ENCODE results near the gene SCFD2.
"Not testable (repeated sequence)": the region's sequence is repeated elsewhere in the genome, so short reads cannot be mapped to it uniquely, and the experiment has no call there.

Gene SCFD2

DNA sequence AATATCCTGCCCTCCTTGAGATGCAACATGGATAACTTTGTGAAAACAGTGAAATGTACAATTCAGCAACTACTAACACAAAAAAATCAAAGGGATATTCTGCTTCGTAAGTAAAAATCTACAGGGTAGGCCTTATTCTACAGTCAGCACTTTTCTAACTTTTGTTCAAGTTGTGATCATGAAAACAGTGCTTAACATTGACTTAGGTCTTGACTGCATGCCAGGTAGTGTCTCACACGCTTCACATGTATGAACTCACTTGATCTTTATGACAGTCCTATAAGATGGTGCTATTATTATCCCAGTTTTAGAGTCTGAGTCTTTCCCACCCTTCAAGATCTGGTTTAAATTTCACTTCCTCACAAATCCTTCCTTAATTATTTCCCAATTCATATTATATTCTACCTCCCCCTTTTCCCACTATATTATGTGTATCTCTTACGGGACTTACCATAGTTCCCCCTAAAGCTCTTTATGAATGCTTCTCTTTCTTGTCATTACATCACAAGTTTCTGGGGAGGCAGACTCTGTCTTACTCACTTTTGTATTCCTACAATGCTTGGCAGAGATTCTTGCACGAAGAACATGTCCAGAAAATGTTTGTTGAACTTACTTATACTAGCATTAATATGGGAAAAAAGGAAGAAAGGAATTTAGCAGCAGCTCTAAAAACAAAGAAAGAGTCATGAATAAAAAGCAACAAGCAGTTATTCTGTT lies 179.8 kb downstream of the SCFD2 start:
- ATAC-seq, result no peak

DNA sequence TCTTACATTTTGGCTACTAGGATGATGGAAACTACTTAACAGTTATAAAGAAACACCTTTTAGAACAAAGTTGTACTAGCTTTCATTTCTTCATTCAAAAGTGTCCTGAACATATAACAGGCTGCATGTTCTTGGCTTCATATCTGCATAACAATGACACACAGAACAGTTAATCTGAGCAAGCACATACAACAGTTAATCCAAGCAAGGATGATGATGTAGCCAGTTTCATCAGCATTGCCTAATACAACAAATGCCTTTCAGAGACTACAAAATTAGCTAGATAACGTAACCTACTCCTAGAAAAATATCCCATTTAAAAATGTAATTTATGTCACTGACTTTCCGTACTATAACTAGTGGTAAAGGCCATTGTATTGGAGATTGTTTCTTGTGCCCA lies 182.1 kb downstream of the SCFD2 start:
- no peak for ATAC-seq

DNA sequence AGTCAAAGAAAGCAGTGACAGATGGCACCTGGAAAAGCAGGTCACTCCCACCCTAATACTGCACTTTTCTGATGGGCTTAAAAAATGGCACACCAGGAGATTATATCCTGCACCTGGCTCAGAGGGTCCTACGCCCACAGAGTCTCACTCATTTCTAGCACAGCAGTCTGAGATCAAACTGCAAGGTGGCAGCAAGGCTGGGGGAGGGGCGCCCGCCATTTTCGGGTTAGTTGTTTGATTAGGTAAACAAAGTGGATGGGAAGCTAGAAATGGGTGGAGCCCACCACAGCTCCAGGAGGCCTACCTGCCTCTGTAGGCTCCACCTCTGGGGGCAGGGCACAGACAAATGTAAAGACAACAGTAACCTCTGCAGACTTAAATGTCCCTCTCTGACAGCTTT lies 188.1 kb downstream of the SCFD2 start:
- not testable (repeated sequence) for ATAC-seq

DNA sequence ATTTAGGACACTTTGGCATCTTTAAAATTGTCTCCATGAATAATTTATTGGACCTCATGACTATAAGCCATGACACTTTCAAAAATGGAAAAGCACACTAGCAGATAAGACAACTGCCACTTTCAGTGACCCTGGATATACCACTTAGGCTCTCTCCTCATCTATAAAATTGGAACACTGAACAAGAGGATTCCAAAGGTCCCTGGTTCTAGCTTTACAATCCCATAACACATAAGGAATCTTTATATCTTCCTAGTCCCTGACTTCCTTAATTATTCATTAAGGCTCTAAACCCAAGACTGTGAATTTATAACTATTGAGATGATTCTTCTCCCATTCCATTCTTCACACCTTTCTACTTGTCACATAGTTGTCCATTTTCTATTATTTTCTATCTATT lies 190.2 kb downstream of the SCFD2 start:
- no peak for ATAC-seq

DNA sequence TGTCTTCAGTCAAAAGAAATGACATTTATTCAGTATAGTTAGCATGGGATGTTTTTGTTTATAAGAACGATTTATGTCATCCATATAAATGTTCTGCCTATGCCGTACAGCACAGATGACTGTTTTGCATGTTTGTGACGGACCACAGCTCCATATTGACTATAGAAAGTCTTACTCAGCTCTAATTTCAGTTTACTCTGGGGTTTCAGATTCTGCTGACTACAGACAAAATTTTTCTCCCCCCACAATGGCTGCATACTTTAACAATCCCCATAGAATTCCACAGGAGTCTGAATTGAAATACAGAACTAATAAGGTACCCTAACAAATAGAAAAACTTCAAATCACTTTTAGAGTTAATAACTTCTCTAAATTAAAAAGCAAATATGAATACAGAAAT lies 191.0 kb downstream of the SCFD2 start:
- ATAC-seq, result no peak

DNA sequence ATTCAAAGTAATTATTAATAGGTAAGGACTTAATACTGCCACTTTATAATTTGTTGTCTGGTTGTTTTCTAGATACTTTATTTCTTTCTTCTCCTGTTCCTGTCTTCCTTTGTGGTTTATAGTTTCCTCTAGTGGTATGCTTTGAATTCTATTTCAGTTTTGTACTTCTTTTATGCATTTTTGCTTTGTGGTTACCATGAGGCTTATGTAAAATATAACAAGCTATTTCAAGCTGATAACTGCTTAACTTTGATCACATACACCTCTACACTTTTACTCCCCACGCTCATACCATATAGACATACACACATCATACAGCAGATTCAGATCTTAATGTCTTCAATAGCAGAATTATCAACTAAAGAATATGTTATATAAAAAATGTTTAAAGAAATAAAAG lies 192.3 kb downstream of the SCFD2 start:
- no peak for ATAC-seq

DNA sequence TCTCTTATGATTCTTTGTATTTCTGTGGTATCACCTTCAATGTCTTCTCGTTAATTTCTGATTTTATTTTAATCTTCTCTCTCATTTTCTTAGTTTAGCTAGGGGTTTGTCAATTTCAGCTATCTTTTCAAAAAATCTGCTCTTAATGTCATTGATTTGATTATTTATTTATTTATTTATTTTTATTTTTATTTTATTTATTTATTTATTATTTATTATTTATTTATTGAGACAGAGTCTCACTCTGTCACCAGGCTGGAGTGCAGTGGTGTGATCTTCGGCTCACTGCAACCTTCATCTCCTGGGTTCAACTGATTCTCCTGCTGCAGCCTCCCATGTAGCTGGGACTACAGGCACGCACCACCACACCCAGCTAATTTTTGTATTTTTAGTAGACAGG lies 194.1 kb downstream of the SCFD2 start:
- no peak for ATAC-seq

DNA sequence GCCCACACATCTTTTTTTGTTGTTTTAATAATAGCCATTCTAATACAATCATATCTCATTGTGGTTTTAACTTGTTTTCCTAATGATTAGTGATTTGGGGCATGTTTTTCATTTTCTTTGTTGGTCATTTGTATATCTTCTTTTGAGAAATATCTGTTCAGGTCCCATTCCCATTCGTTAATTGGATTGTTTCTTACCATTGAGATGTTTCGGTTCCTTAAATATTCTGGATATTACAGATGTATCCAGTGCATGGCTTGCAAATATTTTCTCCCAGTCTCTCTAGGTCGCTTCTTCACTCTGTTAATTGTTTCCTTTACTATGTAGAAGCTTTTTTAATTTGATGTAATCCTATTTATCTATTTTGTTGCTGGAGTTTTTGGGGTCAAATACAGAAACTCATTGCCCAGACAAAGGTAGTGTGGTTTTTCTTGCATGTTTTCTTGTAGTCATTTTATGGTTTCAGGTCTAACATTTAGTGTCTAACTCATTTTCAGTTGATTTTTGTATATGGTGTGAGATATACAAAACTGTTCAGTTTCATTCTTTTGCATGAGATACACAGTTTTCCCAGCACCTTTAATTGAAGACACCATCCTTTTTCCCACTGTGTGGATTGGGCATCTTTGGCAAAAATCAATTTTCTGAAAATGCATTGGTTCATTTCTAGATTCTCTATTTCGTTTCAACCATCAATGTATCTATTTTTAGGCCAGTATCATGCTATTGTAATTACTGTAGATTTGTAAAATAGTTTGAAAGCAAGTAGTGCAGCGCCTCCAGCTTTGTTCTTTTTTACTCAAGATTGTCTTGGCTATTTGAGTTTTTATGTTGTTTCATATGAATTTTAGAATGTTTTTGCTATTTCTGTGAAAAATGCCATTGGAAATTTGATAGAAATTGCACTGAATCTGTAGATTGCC lies 195.9 kb downstream of the SCFD2 start:
- ATAC-seq, result no peak

DNA sequence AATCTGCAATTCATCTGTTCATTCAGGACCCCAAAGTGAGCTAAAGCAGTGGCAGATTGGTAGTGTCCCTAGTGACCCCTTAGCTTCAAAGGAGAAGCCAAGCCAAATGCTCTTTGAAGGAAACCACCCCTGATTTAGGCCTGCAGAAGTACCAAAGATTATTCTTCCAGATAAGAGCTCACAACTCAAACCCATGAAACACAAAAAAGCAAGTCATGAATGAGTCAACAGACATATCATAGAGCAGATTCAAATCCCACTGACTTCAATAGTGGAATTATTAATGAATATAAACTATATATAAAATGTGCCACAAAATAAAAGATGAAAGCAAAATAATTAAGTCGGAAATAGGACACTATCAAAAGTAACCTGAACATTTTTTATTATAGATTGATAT lies 197.6 kb downstream of the SCFD2 start:
- ATAC-seq, result no peak

DNA sequence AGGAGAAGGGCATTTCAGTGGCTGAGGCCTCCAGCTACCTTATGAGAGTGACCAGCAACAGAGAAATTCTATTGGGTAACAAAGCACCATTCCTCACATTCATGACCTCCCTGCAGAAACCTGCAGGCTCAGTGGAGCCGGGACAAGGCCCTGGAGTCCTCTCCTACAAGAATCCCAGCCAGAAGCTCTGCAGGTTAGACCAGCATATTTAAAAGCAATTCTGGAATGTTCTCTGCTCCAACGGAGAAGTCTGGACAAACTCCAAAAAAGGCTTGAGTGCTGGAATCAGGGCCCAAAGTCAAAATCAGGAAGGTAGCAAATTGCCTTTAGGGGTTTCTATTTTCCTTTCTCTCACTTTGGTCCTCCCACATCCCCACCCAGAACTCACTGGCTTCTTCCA lies 202.9 kb downstream of the SCFD2 start:
- ATAC-seq, result no peak

DNA sequence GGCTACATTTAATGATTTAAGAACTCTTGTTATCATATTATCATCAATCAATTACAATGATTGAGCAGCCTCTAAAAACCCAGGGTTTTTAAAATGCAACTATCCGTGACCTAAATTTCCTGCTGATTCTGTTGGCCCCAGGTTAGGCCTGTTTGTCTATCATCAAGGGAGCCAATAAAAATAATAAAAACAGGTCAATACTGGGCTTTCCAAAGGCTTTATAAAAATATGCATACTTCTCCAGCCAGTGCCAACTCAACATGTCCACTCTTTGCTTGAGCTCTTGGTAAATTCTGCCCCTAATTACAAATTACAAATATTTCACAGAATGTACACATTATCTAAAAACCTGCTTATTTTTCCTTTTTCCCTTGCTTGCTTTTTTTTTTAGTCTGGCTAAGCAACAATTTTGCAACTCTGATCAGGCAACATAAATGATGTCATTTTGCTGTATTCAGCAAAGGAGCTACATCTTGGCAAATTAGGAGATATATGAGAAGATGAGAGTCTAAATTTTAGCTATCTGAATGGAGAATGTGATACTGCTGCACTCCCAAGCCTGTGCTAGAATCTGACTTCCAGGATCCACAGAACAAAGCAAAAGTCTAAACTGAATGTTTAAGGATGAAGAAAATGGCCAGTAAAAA lies 204.0 kb downstream of the SCFD2 start:
- no peak for ATAC-seq

DNA sequence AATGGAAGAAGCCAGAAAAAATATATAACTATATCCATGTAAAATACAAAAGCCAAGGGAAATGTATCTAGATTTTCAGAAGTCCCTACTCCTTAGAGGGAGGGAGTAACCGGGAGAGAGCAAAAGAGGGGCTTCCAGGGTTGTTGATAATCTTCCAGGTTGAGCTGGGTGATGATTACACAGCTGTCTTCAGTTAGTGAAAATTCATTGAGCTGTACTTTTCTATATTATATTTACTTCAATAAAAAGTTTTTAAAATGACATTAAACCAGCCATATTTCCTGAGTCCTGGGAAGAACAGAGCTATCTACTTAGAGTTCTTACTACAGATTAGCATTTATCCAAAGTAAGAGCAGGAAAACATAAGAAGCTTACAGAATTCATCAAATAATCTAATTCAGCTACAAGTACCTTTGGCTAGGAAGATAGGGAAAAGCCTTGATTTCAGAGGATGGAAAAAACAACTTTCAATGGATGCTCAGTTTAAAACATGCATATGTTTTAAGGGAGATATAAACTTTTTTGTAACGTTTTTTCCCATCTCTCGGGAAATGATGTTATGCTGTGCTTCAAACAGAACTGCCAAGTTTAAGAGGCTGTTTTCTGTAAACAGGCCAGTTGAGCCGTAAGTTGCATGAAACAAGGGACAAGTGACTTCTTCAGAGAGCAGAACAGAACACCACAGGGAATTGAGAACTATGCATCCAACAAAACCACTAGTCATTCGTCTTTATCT lies 204.6 kb downstream of the SCFD2 start:
- ATAC-seq, result no peak

DNA sequence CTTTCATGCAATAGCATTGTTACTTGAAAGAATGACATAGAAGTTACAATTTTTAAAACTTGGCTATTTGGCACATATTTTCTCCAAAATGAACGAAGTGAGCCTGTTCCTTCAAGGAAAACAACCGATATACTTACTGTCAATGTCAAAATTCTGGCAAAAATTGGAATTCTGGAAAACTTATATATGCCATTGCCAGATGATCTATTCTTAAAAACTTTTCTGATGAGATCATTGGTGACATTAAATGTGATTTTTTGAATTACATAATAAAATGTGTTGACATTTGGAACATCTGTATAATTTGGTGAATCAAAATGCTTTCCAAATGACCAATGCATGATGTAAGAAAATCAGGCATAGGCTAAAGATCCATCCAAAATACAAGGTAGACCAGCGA lies 209.0 kb downstream of the SCFD2 start:
- no peak for ATAC-seq

DNA sequence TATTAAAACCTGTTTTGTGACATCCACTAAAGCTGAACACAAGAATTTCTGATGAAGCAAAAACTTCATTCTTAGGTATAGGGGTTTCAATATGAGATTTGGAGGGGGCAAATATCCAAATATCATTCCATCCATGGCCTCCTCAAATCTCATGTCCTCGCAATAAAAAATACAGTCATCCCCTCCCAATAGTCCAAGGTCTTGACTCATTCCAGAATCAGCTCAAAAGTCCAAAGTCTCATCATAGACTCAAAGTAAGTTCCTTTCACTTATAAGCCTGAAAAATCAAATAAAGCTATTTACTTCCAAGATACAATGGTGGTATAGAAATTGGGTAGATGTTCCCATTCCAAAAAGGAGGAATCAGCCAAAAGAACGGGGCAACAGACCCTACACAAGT lies 213.4 kb downstream of the SCFD2 start:
- ATAC-seq, result no peak

DNA sequence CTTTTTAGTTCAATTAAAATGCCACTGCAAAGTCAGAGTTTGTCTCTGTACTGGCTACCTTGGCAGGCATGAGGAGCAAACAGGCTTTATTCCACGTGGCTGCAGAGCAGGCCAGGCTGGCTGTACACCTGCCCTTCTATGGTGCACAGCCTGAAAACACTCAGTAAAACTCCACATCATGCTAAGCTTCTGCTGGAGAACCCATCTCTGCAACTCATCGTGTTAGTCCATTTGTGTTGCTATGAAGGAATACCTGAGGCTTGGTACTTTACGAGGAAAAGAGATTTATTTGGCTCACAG lies 214.4 kb downstream of the SCFD2 start:
- ATAC-seq, result no peak

DNA sequence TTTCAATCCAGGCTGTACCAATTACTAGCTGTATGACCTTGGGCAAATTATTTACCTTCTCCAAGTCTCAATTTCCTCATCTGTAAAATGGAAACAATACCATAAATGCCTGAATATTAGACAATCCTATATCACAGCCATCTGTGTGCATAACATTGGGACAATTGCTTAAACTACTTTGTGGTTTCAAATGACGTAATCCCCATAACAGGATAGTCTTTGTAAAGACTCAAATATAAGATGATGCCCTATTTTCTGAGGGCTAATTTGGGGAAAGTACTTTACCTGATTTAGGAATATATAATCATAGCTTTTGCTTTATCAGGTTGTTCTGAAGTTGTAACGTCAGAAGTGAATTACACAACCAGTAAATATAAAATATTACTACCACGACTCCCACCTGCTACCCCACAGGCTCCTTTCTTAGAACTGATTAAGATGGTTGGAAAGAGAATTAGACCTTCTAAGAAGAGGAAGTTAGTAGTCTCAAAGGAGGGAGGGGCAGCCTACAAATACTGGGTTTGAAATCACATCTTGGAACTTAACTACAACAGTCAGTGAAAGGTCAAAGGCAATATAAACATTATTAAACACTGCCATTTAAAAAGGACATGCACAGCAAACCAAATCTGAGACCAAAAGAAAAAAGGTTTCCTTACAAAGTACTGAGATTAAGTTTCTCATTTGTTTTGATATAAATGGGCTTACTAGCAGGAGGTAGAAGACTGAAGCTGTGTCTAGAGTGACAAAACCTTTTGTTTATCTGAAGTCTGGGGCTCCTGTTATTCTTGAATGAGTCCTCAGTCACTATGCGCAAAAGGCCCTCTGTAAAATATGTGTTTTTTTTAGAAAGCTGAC lies 215.0 kb downstream of the SCFD2 start:
- ATAC-seq, result no peak

DNA sequence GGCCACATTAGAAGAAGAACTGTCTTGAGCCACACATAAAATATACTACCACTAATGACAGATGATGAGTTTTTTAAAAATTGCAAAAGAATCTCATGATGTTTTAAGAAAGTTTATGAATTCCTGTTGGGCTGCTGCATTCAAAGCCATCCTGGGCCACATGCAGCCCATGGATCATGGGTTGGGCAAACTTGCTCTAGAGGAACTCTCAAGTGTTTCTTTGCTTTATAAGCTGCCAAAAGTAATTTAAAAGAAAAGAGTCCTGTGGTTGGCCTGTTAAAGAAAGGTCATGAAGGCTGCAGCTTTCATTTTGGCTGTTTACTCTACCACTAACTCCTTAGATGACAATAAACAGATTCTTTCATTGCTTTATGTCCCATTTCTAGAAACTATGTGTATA lies 218.2 kb downstream of the SCFD2 start:
- no peak for ATAC-seq

DNA sequence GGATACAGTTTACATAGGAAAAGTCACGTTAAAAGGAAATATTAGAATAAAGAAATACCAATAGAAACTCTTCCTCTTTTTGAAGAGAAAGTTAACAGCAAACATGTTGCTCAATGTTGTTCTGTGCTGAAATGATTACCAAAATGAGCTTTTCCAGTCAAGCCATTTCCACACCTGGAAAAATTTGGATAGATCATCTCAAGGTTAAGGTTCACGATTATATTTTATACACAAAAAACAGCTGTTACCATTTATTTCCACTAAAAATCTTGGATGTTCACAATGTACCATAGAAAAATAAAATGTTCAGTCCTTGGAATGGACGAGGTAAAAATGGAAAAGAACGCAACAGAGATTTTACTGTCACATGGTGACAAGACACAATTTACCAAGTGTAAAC lies 218.7 kb downstream of the SCFD2 start:
- ATAC-seq, result no peak

DNA sequence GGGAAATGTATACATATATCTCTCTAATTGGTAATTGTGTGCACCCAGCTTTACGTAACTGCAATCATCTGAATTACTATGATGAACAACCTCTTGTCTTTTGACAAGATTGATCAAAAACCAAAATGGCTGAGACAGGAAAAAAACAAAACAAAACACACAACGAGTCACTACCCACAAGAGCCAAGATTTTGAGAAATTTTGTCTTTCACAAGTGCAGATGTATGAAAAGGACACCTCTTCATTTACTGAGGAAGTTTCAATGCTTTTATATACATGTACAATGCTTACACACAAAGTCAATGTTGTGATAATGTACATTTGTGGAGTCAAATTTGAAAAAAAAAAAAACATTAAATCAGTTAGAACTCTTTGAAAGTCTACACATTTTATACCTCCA lies 224.6 kb downstream of the SCFD2 start:
- no peak for ATAC-seq

DNA sequence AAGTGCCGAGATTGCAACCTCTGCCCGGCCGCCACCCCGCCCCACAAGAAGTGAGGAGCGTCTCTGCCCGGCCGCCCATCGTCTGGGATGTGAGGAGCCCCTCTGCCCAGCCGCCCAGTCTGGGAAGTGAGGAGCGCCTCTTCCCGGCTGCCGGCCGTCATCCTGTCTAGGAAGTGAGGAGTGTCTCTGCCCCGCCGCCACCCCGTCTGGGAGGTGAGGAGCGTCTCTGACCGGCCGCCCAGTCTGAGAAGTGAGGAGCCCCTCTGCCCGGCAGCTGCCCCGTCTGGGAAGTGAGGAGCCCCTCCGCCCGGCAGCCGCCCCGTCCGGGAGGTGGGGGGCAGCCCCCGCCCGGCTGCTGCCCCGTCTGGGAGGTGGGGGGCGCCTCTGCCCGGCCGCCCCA lies 226.6 kb downstream of the SCFD2 start:
- not testable (repeated sequence) for ATAC-seq

DNA sequence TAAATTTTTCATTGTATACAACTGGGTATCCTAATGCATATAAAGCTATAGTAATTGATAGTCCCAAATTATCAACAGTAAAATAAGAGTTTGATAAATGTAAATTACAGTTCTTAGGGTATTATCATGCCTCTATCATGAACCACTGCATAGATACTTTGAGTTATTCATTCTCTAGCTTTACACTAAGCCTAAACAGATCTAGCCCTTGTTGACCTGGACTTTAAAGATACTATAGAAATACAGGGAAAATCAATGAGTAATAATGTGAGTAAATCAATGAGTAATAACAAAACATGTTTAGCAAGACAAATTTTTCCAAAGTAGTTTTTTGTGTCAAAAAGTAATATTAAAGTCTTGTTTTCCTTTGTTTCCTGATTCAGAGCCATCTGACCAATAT lies 228.4 kb downstream of the SCFD2 start:
- no peak for ATAC-seq

DNA sequence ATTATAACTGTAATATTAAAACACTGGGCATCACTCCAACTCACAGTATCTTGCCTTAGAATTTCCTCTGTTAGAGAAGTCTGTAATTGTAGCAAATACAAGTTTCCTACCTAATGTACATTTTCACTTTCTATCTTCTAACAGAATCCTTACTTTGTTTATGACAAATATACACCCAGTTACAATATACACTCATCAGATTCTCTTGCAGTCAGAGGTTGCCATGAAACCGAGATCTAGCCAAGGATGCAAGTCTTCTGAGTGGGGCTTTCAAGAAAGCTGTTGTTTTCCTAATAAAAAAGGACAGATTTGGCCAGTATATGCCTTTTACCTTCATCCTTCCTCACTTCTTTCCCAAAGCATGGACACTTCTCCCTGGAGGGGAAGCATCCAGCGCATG lies 228.9 kb downstream of the SCFD2 start:
- no peak for ATAC-seq

Data from activated CD4-positive, CD25-positive, alpha-beta regulatory T cell treated with anti-CD3 and anti-CD28 coated beads, Interleukin-2, amount 50 U/mL, for 24 hours (primary cell).